Epithelial cell of esophagus (primary cell): ENCODE data around the gene XRCC4.
"Not testable (repeated sequence)": the region's sequence is repeated elsewhere in the genome, so short reads cannot be mapped to it uniquely, and the experiment has no call there.

Experiments
- DNase-seq: peaks from one replicate; pipeline ENCODE4 v3.0.0; 2010; ENCODE audit warnings: low read depth
- H3K4me3 ChIP-seq: 2 replicates; pipeline ENCODE4 v1.5.1; 2011; ENCODE audit warnings: mild to moderate bottlenecking, low read length, control low read depth
- CTCF ChIP-seq: IDR thresholded peaks from 2 replicates; pipeline ENCODE4 v1.5.1; 2011; ENCODE audit warnings: low read depth, mild to moderate bottlenecking, low read length, control low read depth, inconsistent platforms; ENCODE audit not compliant: insufficient read depth; ENCODE audit errors: missing control alignments

The XRCC4 gene

GRCh38 chr5:83354958-83355357 lies 277.6 kb downstream of the XRCC4 start:
- H3K4me3 ChIP-seq, result no peak overlapping the region
- TF ChIP-seq CTCF, result no peak
- DNase-seq, result no peak

GRCh38 chr5:83355482-83356014 lies 278.2 kb downstream of the XRCC4 start:
- DNase-seq, result not testable (repeated sequence)

GRCh38 chr5:83357621-83358231 lies 280.4 kb downstream of the XRCC4 start:
- H3K4me3 ChIP-seq, result no peak overlapping the region
- TF ChIP-seq CTCF, result no peak
- DNase-seq, result no peak

More at GRCh38 chr5:83355482-83356014, 278.2 kb downstream of the XRCC4 start:
- H3K4me3 ChIP-seq, result not testable (repeated sequence)

- H3K4me3 ChIP-seq, result no peak overlapping the region
- peak; percentile 4 for DNase-seq
- TF ChIP-seq CTCF, result no peak
Measured at GRCh38 chr5:83360573-83360972, 283.2 kb downstream of the XRCC4 start.

GRCh38 chr5:83362526-83362925 lies 285.2 kb downstream of the XRCC4 start:
- no peak for TF ChIP-seq CTCF
- no peak overlapping the region for H3K4me3 ChIP-seq
- DNase-seq, result no peak

GRCh38 chr5:83363111-83363885 lies 286.0 kb downstream of the XRCC4 start:
- no peak overlapping the region for H3K4me3 ChIP-seq
- no peak for TF ChIP-seq CTCF
- no peak for DNase-seq

GRCh38 chr5:83363886-83364275 lies 286.5 kb downstream of the XRCC4 start:
- H3K4me3 ChIP-seq, result no peak overlapping the region
- DNase-seq, result no peak
- TF ChIP-seq CTCF, result no peak
